HG03460 (cell line): ENCODE data around the gene IRAK2.
A peak's percentile ranks its signal among the peaks of the same experiment; 100 is the strongest.

Experiments
- ATAC-seq: cut with Tn5 transposase; IDR thresholded peaks from one replicate; pipeline ENCODE4 v1.9.1; 2021; ENCODE audit not compliant: unreplicated experiment

Gene IRAK2

GRCh38 chr3:10187944-10188343 is 23.2 kb downstream of the IRAK2 start:
- ATAC-seq = no peak

GRCh38 chr3:10188804-10189556 is 24.3 kb downstream of the IRAK2 start:
- ATAC-seq = no peak

GRCh38 chr3:10189557-10190354 is 25.0 kb downstream of the IRAK2 start:
- no peak for ATAC-seq

- ATAC-seq = peak; percentile 38
Measured at GRCh38 chr3:10192953-10193691, 28.4 kb downstream of the IRAK2 start.

GRCh38 chr3:10193692-10194327 is 29.1 kb downstream of the IRAK2 start:
- no peak for ATAC-seq

GRCh38 chr3:10194328-10195071 is 29.8 kb downstream of the IRAK2 start:
- no peak for ATAC-seq

GRCh38 chr3:10195366-10196089 is 30.8 kb downstream of the IRAK2 start:
- ATAC-seq = no peak

- no peak for ATAC-seq
Measured at GRCh38 chr3:10196389-10197052, 31.8 kb downstream of the IRAK2 start.

DNA sequence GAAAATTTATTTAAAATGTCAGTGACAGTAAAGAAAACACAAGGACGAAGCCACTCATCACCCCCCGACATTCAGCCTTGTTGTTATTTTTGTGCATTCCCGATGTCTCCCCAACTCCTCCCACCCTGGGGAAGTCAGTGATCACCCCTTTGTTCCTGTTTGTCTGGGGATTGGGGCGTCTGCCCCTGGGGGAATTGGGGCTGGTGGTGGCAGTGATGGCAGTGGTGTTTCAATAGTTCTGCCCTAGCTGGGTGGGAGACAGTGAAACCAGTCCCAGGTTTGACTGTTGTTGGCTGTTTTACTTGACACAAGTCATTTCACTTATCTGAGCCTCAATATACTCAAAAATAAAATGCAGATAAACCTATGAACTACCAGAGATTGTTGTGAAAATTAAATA is 33.5 kb downstream of the IRAK2 start:
- no peak for ATAC-seq

- ATAC-seq = peak; percentile 79
Measured at GRCh38 chr3:10198761-10199649, 34.3 kb downstream of the IRAK2 start.

- ATAC-seq = no peak
Measured at GRCh38 chr3:10204921-10205320, 40.2 kb downstream of the IRAK2 start.

- ATAC-seq = no peak
Measured at GRCh38 chr3:10205451-10206165, 40.9 kb downstream of the IRAK2 start.

DNA sequence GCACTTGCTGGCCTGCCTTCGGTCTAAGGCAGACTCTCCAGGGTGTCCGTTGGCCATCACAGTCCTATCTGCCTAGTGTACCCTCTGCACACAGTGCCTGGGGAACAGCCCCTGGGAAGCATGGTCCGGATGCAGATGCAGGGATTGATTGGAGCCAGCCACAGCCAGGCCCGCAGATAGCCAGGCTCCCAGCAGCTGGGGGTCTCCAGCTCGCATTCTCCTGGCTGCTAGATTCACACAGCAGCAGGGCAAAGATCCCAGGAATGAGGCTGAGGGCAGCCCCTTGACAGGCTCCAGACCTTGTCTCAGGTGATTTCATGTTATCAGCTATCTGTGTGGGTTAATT is 41.4 kb downstream of the IRAK2 start:
- ATAC-seq = no peak

DNA sequence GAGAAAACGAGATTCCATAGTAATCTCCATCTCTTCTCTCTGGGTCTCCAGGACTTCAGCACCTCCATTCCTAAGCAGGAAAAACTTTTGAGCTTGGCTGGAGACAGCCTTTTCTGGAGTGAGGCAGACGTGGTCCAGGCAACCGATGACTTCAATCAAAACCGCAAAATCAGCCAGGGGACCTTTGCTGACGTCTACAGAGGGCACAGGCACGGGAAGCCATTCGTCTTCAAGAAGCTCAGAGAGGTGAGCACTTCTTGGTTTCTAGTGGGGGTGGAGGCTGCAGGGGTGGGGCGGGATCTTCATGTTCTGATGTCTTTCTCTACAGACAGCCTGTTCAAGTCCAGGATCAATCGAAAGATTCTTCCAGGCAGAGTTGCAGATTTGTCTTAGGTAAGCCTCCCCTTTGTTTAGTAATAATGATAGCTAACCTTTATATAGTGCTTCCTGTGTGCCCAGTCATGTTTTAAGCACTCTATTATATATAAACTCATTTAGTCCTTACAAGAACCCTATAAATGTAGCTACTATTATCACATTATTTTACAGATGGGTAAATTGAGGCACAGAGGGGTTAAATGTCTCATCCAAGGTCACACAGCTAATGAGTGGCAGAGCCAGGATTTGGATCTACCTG is 48.6 kb downstream of the IRAK2 start:
- ATAC-seq = no peak

- no peak for ATAC-seq
Measured at GRCh38 chr3:10215578-10216368, 51.1 kb downstream of the IRAK2 start.

GRCh38 chr3:10217359-10217758 is 52.6 kb downstream of the IRAK2 start:
- ATAC-seq = no peak

GRCh38 chr3:10219737-10220136 is 55.0 kb downstream of the IRAK2 start:
- ATAC-seq = no peak
